Neural crest cell (in vitro differentiated cells): ENCODE data around the gene SIRT7. TPM values are rescaled to one million over a fixed set of nuclear protein-coding genes. Genes with fewer than 3 reads are reported as not detected.
A peak's percentile ranks its signal among the peaks of the same experiment; 100 is the strongest.

Source experiments
- DNase-seq: peaks from one replicate; pipeline ENCODE4 v3.0.0; 2021; ENCODE audit warnings: low read depth, mixed read lengths, low spot score
- H3K27ac Mint-ChIP-seq: one replicate; pipeline ENCODE4 v1.8.0; 2021; ENCODE audit warnings: mild to moderate bottlenecking, mixed read lengths; ENCODE audit not compliant: unreplicated experiment
- H3K27me3 Mint-ChIP-seq: 2 replicates; pipeline ENCODE4 v1.8.0; 2021; ENCODE audit warnings: low read depth, mild to moderate bottlenecking, mixed read lengths
- H3K36me3 Mint-ChIP-seq: 2 replicates; pipeline ENCODE4 v1.8.0; 2021; ENCODE audit warnings: low read depth, mild to moderate bottlenecking, mixed read lengths
- H3K4me1 Mint-ChIP-seq: 2 replicates; pipeline ENCODE4 v1.8.0; 2021; ENCODE audit warnings: mixed read lengths
- H3K4me3 Mint-ChIP-seq: one replicate; pipeline ENCODE4 v1.8.0; 2021; ENCODE audit warnings: mild to moderate bottlenecking, mixed read lengths
- H3K9me3 Mint-ChIP-seq: 2 replicates; pipeline ENCODE4 v1.8.0; 2021; ENCODE audit warnings: mixed read lengths
- total RNA-seq: library from RNA; stranded (reverse); gene quantifications from 2 replicates; pipeline ENCODE4 v1.2.1, GENCODE V29; 2021
- TF ChIP-seq, protein P1 (sequence below): fragments of 200-600 bp; sonication (generic); conservative IDR thresholded peaks from 2 replicates; pipeline ENCODE4 v1.5.0; 2021; ENCODE audit warnings: antibody characterized with exemption, mild to moderate bottlenecking

Gene SIRT7
- total RNA-seq, 1 donor from 2014 or later = 26.2 TPM

DNA sequence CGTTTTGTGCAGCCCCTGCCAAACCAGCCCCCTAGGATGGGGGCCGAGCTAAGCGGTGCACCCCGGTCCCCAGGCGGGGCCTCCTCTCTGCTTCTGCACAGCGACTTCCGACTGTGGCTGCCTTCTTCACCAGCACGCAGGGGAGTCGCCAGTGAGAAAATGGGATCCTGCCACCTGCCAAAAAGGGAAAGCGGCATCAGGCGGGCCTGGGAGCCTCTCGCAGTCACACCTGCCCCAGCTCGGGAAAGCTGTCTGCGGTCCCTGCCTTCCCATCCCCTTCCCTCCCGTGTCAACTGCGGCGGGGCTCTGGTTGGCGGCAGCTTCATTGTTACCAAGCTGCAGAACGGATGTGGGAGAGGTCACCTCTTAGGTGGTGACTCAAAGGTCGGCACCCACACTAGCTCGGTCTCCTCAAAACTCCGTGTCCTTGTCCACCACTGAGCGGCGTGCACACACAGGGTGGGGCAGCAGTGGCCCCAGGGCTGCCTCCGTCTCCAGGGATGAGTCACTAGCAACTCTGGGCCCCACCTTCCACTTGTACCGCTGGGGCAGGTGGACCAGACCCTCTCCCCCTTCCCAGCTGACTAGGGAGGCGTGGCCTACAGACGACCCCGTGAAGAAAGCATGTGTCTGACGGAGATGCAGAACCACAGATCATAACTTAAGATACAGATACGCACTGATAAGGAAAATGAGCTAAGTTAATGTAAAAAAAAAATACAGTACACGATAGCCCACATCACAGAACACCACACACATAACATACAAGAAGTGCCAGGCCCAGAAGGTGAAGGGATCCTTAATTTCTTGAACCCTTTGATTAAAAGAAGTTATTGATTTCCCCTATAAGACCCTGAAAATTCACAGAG lies 5.3 kb downstream of the SIRT7 start:
- Mint-ChIP-seq H3K36me3 (peaks cover 7% of the 10 kb centered on the region), H3K27ac (peak overlapping the region; percentile 62), H3K27me3 (no peaks in the 10 kb centered on the region), H3K9me3 (no peaks in the 10 kb centered on the region), H3K4me1 (peaks cover 18% of the 10 kb centered on the region), H3K4me3 (peak overlapping the region; percentile 86)
- DNase-seq = no peak
- TF ChIP-seq, protein P1, sequence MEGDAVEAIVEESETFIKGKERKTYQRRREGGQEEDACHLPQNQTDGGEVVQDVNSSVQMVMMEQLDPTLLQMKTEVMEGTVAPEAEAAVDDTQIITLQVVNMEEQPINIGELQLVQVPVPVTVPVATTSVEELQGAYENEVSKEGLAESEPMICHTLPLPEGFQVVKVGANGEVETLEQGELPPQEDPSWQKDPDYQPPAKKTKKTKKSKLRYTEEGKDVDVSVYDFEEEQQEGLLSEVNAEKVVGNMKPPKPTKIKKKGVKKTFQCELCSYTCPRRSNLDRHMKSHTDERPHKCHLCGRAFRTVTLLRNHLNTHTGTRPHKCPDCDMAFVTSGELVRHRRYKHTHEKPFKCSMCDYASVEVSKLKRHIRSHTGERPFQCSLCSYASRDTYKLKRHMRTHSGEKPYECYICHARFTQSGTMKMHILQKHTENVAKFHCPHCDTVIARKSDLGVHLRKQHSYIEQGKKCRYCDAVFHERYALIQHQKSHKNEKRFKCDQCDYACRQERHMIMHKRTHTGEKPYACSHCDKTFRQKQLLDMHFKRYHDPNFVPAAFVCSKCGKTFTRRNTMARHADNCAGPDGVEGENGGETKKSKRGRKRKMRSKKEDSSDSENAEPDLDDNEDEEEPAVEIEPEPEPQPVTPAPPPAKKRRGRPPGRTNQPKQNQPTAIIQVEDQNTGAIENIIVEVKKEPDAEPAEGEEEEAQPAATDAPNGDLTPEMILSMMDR = no peak

DNA sequence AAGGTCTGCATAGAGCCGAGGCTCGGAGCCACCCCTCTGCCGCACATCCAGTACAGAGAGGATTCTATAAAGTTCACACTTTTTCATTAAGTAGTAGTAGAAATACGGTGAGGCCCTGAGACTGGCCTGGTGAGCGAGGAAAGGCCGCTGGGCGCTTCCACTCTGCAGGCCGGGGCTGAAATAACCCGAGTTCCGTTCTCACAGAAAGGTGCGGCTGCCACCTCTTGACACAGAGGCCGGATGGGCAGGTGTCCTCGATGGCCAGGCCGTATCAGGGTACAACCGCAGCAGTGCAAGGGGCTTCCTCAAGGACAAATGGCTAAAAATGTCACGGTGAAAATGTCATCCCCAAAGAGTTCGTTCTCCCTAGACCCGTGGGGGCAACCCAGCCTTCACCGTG lies 6.0 kb downstream of the SIRT7 start:
- Mint-ChIP-seq H3K27ac (no peak overlapping the region), H3K9me3 (no peaks in the 10 kb centered on the region), H3K4me1 (peaks cover 13% of the 10 kb centered on the region), H3K4me3 (peak overlapping the region; percentile 86), H3K27me3 (no peaks in the 10 kb centered on the region), H3K36me3 (peaks cover 7% of the 10 kb centered on the region)
- TF ChIP-seq, protein P1 = no peak
- no peak for DNase-seq

DNA sequence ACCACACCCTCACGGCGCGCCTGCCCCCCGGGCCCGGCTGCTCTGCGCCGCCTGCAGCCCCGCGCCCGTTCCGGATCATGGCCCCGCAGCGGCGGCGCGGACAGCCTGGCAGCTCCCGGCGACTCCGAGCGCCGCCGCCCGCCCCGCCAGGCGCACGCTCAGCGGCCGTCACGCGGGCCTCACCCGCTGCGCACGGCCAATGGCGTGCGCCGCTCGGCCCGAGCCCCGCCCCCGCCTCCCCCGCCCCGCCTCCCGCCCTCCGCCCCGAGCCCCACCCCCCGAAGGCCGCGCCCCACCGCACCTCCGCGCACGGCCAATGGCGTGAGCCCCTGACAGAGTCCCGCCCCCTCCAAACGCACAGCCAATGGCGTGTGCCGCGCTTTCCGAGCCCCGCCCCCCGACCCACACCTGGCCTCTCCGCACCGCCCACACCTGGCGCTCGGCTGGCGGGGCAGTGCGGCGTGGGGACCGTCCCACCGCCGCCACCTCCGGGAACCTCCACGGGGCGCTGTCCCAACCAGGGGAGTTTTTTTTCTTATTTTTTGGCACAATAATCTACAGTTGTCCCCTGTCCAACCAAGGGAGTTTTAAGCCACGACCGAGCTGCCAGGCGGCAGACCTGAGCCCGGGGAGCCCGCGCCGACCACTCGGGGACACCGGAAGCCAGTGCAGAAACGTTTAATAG lies 6.6 kb downstream of the SIRT7 start, which contains the start of gene PCYT2:
TSS of gene PCYT2 (minus strand) at position 123 of the 685 bp plus-strand sequence. CDS start at position 79, 44 bp downstream.
- H3K4me1 Mint-ChIP-seq = peaks cover 9% of the 10 kb centered on the region
- peaks cover 7% of the 10 kb centered on the region for H3K36me3 Mint-ChIP-seq
- H3K4me3 Mint-ChIP-seq = peak within 1 kb of the TSS; percentile 96
- H3K9me3 Mint-ChIP-seq = no peaks in the 10 kb centered on the region
- H3K27ac Mint-ChIP-seq = peak within 1 kb of the TSS; percentile 62
- H3K27me3 Mint-ChIP-seq = no peaks in the 10 kb centered on the region
- TF ChIP-seq, protein P1 = peak; percentile 38
- peak; percentile 76 for DNase-seq

DNA sequence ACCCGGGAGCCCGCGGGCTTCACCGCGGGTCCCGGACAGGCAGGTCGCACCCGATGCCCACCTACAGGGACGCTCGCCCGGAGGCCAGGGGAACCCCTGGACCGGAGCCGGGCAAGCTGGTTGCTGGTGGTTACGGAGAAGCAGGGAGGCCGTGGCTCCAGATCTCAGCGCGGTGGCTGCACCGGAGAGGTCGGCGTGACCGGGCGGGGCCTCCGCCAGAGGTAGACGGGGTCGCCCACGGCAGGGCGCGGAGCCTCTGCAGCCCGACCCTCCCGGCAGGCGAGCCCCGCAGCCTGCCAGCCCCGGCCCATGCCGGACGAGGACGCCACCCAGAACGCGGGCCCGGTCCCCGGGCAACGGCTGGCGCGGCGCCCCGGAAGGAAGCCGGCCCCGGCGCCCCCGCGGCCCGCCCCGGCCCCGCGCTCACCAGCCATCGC lies 7.1 kb downstream of the SIRT7 start:
- no peaks in the 10 kb centered on the region for H3K9me3 Mint-ChIP-seq
- peaks cover 9% of the 10 kb centered on the region for H3K4me1 Mint-ChIP-seq
- H3K27me3 Mint-ChIP-seq = no peaks in the 10 kb centered on the region
- H3K4me3 Mint-ChIP-seq = peak overlapping the region; percentile 96
- no peak overlapping the region for H3K27ac Mint-ChIP-seq
- peaks cover 7% of the 10 kb centered on the region for H3K36me3 Mint-ChIP-seq
- TF ChIP-seq, protein P1 = no peak
- DNase-seq = no peak

DNA sequence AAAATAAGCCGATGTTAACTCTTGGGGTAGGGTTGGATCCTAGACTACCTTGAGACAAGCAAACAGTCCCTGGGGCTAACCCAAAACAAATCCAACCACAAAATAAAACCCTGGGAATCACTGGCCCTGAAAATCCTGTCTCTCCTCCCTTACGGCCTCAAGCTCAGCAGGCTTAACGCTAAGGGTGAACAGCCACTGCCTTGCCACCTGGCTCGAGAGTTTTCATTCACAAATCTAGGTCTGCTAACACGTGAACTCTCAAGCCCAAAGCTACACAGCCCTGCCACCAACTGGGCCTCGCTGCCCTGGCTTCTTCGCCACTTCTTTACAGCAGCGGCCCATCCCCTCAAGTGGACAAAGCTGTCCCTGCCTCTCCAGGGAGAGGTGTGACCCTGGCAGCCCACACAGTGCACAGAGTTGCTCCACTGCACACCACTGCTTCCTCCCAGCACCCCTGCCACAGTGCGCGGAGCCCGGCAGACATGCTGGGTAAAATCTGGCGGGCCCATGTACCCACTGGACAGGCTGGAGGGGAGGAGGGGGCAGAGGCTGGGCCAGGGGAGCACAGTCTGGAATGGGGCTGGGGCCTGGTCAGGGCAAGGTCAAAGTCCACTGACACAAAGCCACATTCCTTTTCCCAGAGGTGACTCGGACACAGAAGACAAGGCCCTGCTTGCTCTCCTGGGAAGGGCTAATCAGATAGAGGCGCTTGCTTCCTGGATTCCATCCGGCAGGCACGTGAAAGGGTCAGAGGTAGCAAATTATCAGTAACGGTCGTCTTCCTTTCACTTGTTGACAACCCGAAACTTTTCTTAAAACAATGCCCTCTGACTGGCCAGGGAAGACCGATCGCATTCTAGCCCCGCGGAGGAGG lies 7.8 kb downstream of the SIRT7 start:
- TF ChIP-seq, protein P1 = no peak
- no peak for DNase-seq
- peak overlapping the region; percentile 96 for H3K4me3 Mint-ChIP-seq
- H3K27me3 Mint-ChIP-seq = no peaks in the 10 kb centered on the region
- H3K36me3 Mint-ChIP-seq = peaks cover 7% of the 10 kb centered on the region
- H3K27ac Mint-ChIP-seq = peak overlapping the region; percentile 62
- H3K9me3 Mint-ChIP-seq = no peaks in the 10 kb centered on the region
- H3K4me1 Mint-ChIP-seq = peaks cover 9% of the 10 kb centered on the region
